Measurements from ENCODE around the gene MMP23B.

DNA sequence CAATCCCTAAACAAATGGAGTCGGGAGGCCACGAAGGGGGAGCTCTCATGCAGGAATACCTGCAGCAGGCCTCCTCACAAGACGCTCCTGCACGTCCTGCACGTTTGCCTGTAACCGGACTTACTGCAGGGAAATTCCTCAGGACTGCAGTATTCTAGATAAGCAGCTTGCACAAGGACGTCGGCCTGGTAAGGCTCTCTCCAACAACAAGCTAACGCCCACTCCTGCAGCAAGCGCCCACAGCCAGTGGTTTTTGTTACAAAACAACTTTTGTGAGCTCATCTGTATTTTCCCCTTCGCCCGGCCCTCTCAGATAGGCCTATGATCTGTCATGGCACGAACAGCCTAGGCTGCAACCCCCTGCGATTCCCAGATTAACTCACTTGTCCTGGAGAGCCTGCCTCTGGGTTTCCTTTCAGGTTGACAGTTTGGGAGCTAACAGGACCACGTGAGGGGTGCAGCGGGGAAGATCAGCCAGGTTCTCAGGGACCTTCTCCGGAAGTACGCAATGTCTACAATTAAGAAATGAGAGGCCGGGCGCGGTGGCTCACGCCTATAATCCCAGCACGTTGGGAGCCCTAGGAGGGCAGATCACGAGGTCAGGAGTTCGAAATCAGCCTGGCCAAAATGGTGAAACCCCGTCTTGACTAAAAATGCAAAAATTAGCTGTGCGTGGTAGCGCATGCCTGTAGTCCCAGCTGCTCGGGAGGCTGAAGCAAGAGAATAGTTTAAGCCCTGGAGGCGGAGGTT, 17.6 kb upstream of the MMP23B start:
- TF ChIP-seq CTCF (IDR thresholded peaks at IDR 0.05 in 4 of 5, conservative IDR thresholded peaks at IDR 0.05 in 1 of 5): no peak
- TF ChIP-seq POLR2A (IDR thresholded peaks at IDR 0.05): no peak

All from gastrocnemius medialis (tissue), 4 donors.